GM18867 (cell line): ENCODE data around the gene PFKP.
"Not testable (repeated sequence)": the region's sequence is repeated elsewhere in the genome, so short reads cannot be mapped to it uniquely, and the experiment has no call there.

Experiments used
- ATAC-seq: cut with Tn5 transposase; IDR thresholded peaks from one replicate; pipeline ENCODE4 v1.9.1; 2021; ENCODE audit warnings: mild to moderate bottlenecking, moderate library complexity; ENCODE audit not compliant: unreplicated experiment

PFKP gene

GRCh38 chr10:3095373-3096139 lies 28.2 kb downstream of the PFKP start:
- peak; percentile 60 for ATAC-seq

DNA sequence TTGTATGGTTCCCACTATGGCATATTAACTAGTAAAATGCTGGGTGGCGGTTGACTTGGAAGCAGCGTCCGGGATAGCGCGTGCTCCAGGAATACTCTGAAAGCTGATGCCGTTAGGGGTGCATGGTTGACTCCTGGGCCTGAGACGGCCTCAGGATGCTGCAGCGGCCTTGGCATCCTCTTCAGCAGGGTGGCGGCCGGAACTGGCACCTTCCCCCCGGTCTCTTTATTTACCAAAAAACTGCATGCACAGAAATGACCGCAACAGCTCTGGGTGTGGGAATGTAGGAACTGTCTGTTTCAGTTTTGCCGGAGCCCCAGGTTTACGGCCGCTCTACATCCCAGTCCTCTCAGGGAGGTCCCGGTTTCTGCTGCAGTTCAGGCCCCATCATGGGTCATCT lies 28.8 kb downstream of the PFKP start:
- no peak for ATAC-seq

DNA sequence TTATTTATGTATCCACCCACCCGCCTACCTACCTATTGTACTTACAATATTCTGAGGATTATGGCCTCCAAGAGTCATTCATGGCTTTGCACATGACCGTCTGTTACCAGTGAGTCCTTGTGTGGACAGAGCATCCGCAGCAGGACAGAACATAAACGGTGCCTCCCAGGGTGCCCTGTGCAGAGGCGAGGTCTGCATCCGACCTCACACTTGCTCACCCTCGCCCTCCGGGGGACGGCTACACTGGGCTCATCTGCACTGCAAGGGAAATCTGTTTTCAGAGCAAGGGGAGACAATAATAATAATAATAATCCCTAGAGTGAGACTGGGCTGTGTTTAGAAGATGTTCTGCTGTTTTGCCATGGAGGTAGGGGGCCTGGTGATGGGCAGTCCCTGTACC lies 29.8 kb downstream of the PFKP start:
- no peak for ATAC-seq

DNA sequence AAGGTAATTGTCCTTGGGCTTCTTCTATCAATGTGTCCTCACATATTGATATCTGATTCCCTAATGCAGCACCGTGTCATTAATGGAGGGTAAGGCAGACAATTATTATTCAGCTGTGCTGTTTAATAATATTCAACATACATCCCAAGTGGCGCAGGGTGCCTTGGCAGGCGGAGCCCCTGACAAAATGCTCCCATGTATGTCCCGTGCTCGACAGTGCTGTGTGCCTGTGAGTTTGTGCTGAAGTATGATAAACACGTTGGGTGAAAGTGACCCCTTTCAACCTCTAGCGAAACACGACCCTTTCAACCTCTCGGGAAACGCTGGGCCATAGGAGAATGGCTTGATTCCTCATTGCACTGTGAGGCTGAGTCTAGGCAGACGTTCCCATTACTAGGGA lies 31.3 kb downstream of the PFKP start:
- no peak for ATAC-seq

DNA sequence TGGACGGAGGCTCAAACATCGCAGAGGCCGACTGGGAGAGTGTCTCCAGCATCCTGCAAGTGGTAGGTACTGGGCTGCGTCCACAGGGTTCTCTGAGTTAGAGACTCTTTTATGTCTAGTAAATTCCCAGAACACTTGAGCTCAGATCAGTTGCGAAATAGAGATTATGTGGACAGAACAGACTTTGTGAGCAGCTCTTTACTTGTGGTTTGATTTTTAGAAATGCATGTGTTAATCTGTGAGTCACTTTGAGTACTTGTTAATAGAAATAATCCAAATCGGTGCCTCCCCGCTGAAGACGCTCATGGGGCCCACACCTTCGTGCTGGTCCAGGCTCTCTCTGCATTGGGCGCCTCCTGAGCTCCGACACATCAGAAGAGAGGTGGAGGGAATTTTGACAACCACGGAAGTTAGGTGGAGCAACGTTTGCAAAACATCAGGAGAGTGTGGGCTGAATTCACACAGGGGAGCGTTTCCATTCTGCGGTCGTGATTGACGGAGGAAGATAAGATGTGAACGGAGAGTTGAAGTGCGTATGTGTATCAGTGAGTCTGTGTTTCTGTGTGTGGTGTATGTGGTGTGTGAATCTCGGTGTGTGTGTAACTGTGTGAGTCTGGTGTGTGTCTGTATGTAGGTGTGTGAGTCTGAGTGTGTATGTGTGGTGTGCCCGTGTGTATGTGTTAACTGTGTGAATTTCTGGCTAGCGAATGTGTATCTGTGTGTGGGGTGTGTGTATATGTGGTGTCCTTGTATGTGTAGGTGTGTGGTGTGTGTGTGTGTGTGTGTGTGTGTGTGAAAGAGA lies 32.1 kb downstream of the PFKP start:
- ATAC-seq = no peak

GRCh38 chr10:3100093-3100792 lies 32.9 kb downstream of the PFKP start:
- ATAC-seq = no peak

GRCh38 chr10:3100856-3101640 lies 33.7 kb downstream of the PFKP start:
- ATAC-seq = no peak

DNA sequence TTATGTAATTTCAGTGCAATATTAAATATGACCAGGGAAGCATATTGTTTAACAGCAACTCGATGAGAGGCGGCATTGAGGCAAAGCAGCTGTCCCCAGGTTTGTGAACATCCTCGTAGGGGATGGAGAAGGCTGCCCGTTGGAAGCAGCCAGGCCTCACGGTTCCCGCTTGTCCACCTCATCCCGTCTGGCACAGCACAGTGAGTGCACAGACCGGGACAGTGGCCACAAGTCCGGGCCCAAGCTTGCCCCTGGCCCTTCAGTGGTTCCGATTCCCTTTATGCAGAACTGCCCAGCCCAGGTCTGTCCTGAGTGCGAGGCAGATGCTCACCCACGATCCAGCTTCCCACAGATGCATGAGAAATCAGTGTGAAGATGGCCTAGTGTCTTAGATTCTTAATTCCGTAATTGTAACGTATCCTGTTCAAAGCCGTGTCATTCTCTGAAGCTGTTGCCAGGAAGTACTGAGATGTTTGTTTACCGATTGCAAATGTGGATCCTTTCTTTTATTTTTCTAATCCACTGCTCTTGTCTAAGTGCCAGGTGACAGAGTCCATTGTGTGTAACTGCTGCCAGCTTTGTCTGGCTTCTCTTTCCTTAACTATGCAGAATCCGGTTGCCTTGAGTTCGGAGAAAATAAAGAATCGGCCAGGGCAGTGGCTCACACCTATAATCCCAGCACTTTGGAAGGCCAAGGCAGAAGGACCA lies 35.5 kb downstream of the PFKP start:
- no peak for ATAC-seq

DNA sequence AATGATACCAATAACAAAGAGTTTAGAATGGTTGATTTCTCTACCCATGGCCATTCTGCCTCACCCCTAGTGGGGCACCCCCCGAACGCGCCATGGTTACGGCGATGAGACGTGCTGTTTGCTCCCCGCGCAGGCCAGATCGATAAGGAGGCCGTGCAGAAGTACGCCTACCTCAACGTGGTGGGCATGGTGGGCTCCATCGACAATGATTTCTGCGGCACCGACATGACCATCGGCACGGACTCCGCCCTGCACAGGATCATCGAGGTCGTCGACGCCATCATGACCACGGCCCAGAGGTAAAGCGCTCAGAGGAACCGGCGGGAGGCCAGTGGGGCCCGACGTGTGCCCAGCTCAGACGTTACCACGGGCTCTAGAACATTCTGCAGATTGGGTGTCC lies 36.3 kb downstream of the PFKP start:
- no peak for ATAC-seq

DNA sequence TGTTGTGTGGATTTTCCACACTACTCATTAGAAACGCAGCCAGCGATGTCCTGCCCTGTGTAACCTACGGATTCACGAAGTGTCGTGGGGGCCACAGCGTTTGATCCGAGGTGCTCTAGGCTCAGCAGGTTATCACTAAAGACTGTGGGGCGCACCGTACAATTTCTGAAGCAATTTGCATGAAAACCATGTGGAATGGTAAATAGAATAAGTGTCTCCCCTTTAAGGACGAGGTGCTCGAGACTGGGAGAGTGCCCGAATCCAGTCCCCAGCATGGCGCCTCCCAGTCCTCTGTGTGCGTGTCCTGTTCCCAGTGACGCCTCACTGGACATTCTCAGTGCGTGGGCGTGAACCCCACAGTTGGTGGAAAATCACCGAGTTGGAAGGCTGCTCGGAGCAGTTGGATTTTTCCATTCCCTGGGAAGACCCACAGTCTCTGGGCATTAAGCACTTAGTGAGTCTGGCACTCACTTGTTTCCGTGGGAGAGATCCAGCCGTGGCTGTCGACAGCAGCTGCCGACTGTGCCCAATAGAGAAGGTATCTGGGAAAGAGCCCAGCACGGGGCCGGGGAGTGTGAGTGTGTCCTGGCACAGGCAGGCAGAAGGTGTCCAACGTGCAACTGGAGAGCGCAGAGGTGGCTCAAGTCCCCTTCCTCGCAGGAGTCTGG lies 37.0 kb downstream of the PFKP start:
- no peak for ATAC-seq

- no peak for ATAC-seq
Observed at GRCh38 chr10:3105166-3105565, 37.8 kb downstream of the PFKP start.

- ATAC-seq = no peak
Observed at GRCh38 chr10:3105905-3106304, 38.6 kb downstream of the PFKP start.

GRCh38 chr10:3106328-3106727 lies 39.0 kb downstream of the PFKP start:
- not testable (repeated sequence) for ATAC-seq

- no peak for ATAC-seq
Observed at GRCh38 chr10:3106928-3107425, 39.6 kb downstream of the PFKP start.

- no peak for ATAC-seq
Observed at GRCh38 chr10:3107426-3107961, 40.1 kb downstream of the PFKP start.

DNA sequence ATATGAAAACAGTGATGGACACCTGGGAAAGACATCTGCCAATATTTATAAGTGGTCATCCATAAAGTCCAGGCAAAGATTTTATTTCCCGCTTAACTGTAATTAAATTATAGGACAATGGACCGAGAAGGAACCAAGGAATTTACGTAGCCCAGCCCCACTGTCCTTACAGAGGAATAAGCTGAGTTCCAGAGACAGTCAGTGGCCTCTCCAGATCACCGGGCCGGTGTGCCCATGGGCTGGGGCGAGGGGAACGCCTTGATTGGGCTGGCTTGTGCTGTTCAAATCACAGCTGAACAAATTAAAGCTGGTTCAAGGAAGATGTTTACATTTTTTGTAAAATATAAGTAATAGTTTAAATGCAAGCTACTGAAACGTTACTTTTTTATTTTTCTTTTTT lies 40.7 kb downstream of the PFKP start:
- ATAC-seq = no peak

DNA sequence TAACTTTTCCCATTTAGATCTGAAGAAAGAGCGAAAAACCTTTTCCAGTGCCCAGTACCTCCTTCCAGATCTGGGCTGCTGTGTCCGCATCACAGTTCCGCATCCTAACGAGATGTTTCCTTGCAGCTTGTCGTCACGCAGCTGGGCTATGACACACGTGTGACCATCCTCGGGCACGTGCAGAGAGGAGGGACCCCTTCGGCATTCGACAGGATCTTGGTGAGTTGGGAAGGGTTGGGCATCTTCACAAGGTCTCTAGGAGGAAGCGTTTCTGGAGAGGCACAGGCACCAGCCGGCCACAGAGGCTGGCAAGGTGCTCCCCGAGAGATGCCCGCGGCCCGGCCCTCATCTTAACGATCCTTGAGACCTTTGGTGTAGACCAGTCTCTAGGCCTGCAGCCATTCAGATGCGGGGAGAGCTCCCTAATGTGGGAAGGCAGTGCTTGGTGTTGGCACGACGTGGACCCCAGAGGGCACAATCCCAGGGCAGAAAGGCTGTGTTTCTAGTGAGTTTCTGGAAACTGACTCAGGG lies 41.3 kb downstream of the PFKP start:
- no peak for ATAC-seq

GRCh38 chr10:3109196-3109595 lies 41.8 kb downstream of the PFKP start:
- no peak for ATAC-seq

DNA sequence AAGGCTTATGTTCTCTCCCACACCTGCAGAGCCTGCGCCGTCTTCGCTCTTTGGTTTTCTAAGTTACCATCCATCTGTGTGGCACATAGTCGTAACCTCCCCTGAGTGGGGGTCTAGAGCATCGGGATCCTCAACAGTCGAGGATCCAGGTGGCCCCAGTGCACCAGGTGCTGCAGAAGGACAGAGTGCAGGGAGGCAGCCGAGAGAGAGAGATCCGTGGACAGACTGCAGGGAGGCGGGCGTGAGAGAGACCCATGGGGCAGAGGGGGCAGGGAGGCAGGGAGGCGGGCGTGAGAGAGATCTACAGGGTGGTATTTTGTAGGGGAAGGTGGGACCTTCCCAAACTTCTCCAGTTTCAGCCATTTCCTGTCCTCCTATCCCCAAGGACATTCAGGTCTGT lies 42.3 kb downstream of the PFKP start:
- ATAC-seq = no peak
